WERI-Rb-1 (cell line): Measurements from ENCODE around the gene SOWAHB.

Experiments used
- DNase-seq: peaks from one replicate; pipeline ENCODE4 v3.0.0-alpha.2; 2020
- H3K27ac ChIP-seq: fragments of 250-450 bp; sonication (Bioruptor Pico); 2 replicates; pipeline ENCODE4 v1.5.1; 2020; ENCODE audit warnings: mild to moderate bottlenecking, moderate library complexity
- H3K27me3 ChIP-seq: fragments of 250-450 bp; sonication (Bioruptor Pico); 2 replicates; pipeline ENCODE4 v1.5.1; 2021; ENCODE audit warnings: mild to moderate bottlenecking, low read depth, moderate library complexity; ENCODE audit not compliant: insufficient read depth, severe bottlenecking
- H3K36me3 ChIP-seq: fragments of 250-450 bp; sonication (Bioruptor Pico); 2 replicates; pipeline ENCODE4 v1.5.1; 2020; ENCODE audit warnings: mild to moderate bottlenecking, moderate library complexity
- H3K4me3 ChIP-seq: 2 replicates; pipeline ENCODE4 v1.5.1; 2011; ENCODE audit warnings: low read depth, mild to moderate bottlenecking, control low read depth, low read length
- H3K9me3 ChIP-seq: fragments of 250-450 bp; sonication (Bioruptor Pico); 2 replicates; pipeline ENCODE4 v1.5.1; 2021; ENCODE audit warnings: mild to moderate bottlenecking, moderate library complexity; ENCODE audit not compliant: severe bottlenecking
- TF ChIP-seq, protein P1 (sequence below): IDR thresholded peaks from 2 replicates; pipeline ENCODE4 v1.5.1; 2011; ENCODE audit warnings: low read depth, mild to moderate bottlenecking, control low read depth, inconsistent platforms, low read length

The SOWAHB gene

DNA sequence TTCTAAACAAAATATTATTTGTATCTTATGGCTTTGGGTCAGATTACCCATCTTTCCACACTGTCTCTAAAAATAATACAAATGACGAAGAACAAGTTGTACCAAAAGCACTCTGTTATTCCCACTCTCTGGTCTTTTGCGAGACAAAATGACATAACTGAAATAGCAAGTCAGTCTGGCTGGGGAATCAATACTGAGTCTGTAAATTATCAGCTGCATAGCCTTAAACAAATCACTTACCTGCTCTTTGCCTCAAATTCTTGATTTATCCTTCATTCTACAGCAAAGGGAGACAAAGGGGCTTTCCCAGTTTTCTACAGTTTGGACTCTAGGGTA, 40.9 kb downstream of the SOWAHB start:
- no peaks in the 10 kb centered on the region for H3K9me3 ChIP-seq
- no peaks in the 10 kb centered on the region for H3K27me3 ChIP-seq
- no peak overlapping the region for H3K27ac ChIP-seq
- TF ChIP-seq, protein P1, sequence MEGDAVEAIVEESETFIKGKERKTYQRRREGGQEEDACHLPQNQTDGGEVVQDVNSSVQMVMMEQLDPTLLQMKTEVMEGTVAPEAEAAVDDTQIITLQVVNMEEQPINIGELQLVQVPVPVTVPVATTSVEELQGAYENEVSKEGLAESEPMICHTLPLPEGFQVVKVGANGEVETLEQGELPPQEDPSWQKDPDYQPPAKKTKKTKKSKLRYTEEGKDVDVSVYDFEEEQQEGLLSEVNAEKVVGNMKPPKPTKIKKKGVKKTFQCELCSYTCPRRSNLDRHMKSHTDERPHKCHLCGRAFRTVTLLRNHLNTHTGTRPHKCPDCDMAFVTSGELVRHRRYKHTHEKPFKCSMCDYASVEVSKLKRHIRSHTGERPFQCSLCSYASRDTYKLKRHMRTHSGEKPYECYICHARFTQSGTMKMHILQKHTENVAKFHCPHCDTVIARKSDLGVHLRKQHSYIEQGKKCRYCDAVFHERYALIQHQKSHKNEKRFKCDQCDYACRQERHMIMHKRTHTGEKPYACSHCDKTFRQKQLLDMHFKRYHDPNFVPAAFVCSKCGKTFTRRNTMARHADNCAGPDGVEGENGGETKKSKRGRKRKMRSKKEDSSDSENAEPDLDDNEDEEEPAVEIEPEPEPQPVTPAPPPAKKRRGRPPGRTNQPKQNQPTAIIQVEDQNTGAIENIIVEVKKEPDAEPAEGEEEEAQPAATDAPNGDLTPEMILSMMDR, result no peak
- H3K36me3 ChIP-seq, result no peaks in the 10 kb centered on the region
- DNase-seq, result no peak
- no peak overlapping the region for H3K4me3 ChIP-seq

- no peak overlapping the region for H3K4me3 ChIP-seq
- H3K27me3 ChIP-seq, result no peaks in the 10 kb centered on the region
- TF ChIP-seq, protein P1, result no peak
- H3K27ac ChIP-seq, result no peak overlapping the region
- no peaks in the 10 kb centered on the region for H3K9me3 ChIP-seq
- DNase-seq, result no peak
- no peaks in the 10 kb centered on the region for H3K36me3 ChIP-seq
Measured at GRCh38 chr4:76856243-76857073, 41.5 kb downstream of the SOWAHB start.

- no peak for DNase-seq
- TF ChIP-seq, protein P1, result no peak
- H3K27ac ChIP-seq, result no peak overlapping the region
- no peaks in the 10 kb centered on the region for H3K27me3 ChIP-seq
- H3K9me3 ChIP-seq, result no peaks in the 10 kb centered on the region
- no peaks in the 10 kb centered on the region for H3K36me3 ChIP-seq
- H3K4me3 ChIP-seq, result no peak overlapping the region
Measured at GRCh38 chr4:76854858-76855257, 43.1 kb downstream of the SOWAHB start.

GRCh38 chr4:76851375-76851774, 46.6 kb downstream of the SOWAHB start:
- Histone ChIP-seq H3K4me3 (no peak overlapping the region), H3K27me3 (no peaks in the 10 kb centered on the region), H3K36me3 (no peaks in the 10 kb centered on the region), H3K9me3 (no peaks in the 10 kb centered on the region), H3K27ac (no peak overlapping the region)
- DNase-seq, result no peak
- TF ChIP-seq, protein P1, result no peak

DNA sequence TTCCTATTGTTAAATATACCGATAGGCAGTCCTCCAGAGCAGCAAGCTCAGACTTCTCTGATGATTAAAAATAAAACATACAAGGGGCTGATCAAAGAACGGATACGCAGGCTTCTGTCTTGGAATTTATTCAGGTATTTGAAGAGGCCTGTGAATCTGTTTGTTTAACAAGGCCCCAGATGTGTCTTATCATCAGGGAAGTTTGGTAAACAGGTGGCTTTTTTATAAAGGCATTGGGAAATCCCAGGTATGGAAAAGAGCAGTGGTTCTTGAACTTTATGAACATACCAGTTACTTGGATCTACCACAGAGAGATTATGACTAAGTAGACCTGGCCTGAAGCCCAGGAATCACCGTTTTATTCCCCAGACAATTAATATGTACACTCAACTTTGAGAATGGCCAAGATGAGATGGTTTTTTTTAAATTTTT, 47.9 kb downstream of the SOWAHB start:
- no peak for DNase-seq

More for the DNA sequence above, 47.9 kb downstream of the SOWAHB start:
- no peaks in the 10 kb centered on the region for H3K36me3 ChIP-seq
- no peak overlapping the region for H3K4me3 ChIP-seq
- H3K27me3 ChIP-seq, result no peaks in the 10 kb centered on the region
- no peaks in the 10 kb centered on the region for H3K9me3 ChIP-seq
- TF ChIP-seq, protein P1, result no peak
- no peak overlapping the region for H3K27ac ChIP-seq
